Activated CD8-positive, alpha-beta T cell treated with anti-CD3 and anti-CD28 coated beads for 36 hours (primary cell): Measurements from ENCODE around the gene KDM4C. TPM values are rescaled to one million over a fixed set of nuclear protein-coding genes. Genes with fewer than 3 reads are reported as not detected.

ENCODE experiments used
- ATAC-seq: fragments of 200-7000 bp; cut with Tn5 transposase; one replicate; pipeline ENCODE4 v1.10.0; 2021; ENCODE audit warnings: mild to moderate bottlenecking, moderate library complexity
- CTCF ChIA-PET: fragments of 350-600 bp; sonication (Branson Sonifier 250); formaldehyde crosslinking; loops from one replicate; lab custom pipeline; 2021; ENCODE audit warnings: antibody characterized with exemption; lab: Charles Lee
- POLR2A ChIA-PET: fragments of 350-600 bp; sonication (Branson Sonifier 250); formaldehyde crosslinking; loops from one replicate; lab custom pipeline; 2021; ENCODE audit warnings: antibody characterized with exemption; lab: Charles Lee
- DNase-seq: peaks from one replicate; pipeline ENCODE4 v3.0.0-alpha.2; 2020
- H3K27ac Mint-ChIP-seq: one replicate; pipeline ENCODE4 v1.8.0; 2021; ENCODE audit warnings: mild to moderate bottlenecking, mixed read lengths
- H3K27me3 Mint-ChIP-seq: one replicate; pipeline ENCODE4 v1.8.0; 2021; ENCODE audit warnings: mixed read lengths
- H3K36me3 Mint-ChIP-seq: one replicate; pipeline ENCODE4 v1.8.0; 2021; ENCODE audit warnings: low read depth, mixed read lengths
- H3K4me1 Mint-ChIP-seq: one replicate; pipeline ENCODE4 v1.8.0; 2021; ENCODE audit warnings: low read depth, mixed read lengths
- H3K4me3 Mint-ChIP-seq: one replicate; pipeline ENCODE4 v1.8.0; 2021; ENCODE audit warnings: mild to moderate bottlenecking, moderate library complexity, mixed read lengths
- H3K9me3 Mint-ChIP-seq: one replicate; pipeline ENCODE4 v1.8.0; 2021; ENCODE audit warnings: mixed read lengths
- CTCF ChIP-seq: fragments of 200-600 bp; IDR thresholded peaks from one replicate; pipeline ENCODE4 v1.8.0; 2022; ENCODE audit warnings: antibody characterized with exemption, mild to moderate bottlenecking
- intact Hi-C: fragments of 100-400 bp; cut with micrococcal nuclease; formaldehyde crosslinking; loops from one replicate; pipeline ENCODE4 v1.10.0; 2022
- total RNA-seq, 2 experiments: library from RNA; stranded (reverse); gene quantifications; one replicate each; pipeline ENCODE4 v1.2.3, GENCODE V29; 2021

The KDM4C gene
- total RNA-seq, 2 experiments from 2014 or later, result 31.1 to 32.9 TPM

GRCh38 chr9:7166074-7166473 lies 408.3 kb downstream of the KDM4C start:
- Mint-ChIP-seq H3K27ac (no peak overlapping the region), H3K36me3 (peaks cover 11% of the 10 kb centered on the region)
- CTCF ChIA-PET, result interaction anchor here (0.9 to 1.4 kb wide), 2 partner anchors 19 to 22 kb away, joined by 3 read pairs; no protein-coding TSS in a partner anchor

GRCh38 chr9:7169717-7170389 lies 412.1 kb downstream of the KDM4C start:
- TF ChIP-seq CTCF, result no peak
- peaks cover 30% of the 10 kb centered on the region for H3K36me3 Mint-ChIP-seq
- H3K4me3 Mint-ChIP-seq, result no peak overlapping the region
- CTCF ChIA-PET, result no interaction called here
- DNase-seq (no peak), ATAC-seq (no peak)
- no peaks in the 10 kb centered on the region for H3K9me3 Mint-ChIP-seq
- H3K27me3 Mint-ChIP-seq, result no peaks in the 10 kb centered on the region
- no peak overlapping the region for H3K27ac Mint-ChIP-seq
- H3K4me1 Mint-ChIP-seq, result peaks cover 2% of the 10 kb centered on the region
- POLR2A ChIA-PET, result no interaction called here
- intact Hi-C loops, result no loop called here

More at GRCh38 chr9:7166074-7166473, 408.3 kb downstream of the KDM4C start:
- POLR2A ChIA-PET, result no interaction called here
- Mint-ChIP-seq H3K4me3 (no peak overlapping the region), H3K9me3 (no peaks in the 10 kb centered on the region), H3K4me1 (no peaks in the 10 kb centered on the region), H3K27me3 (no peaks in the 10 kb centered on the region)
- DNase-seq (no peak), ATAC-seq (no peak)
- no peak for TF ChIP-seq CTCF
- intact Hi-C loops, result no loop called here

GRCh38 chr9:7171396-7172153 lies 413.8 kb downstream of the KDM4C start:
- H3K36me3 Mint-ChIP-seq, result peaks cover 26% of the 10 kb centered on the region
- H3K4me1 Mint-ChIP-seq, result peaks cover 2% of the 10 kb centered on the region
- H3K27me3 Mint-ChIP-seq, result no peaks in the 10 kb centered on the region
- no peak overlapping the region for H3K27ac Mint-ChIP-seq
- no peaks in the 10 kb centered on the region for H3K9me3 Mint-ChIP-seq
- H3K4me3 Mint-ChIP-seq, result no peak overlapping the region
- TF ChIP-seq CTCF, result no peak
- ATAC-seq (no peak), DNase-seq (no peak)
- ChIA-PET POLR2A (no interaction called here), CTCF (no interaction called here)
- intact Hi-C loops, result no loop called here

GRCh38 chr9:7172154-7173115 lies 414.7 kb downstream of the KDM4C start:
- no peak overlapping the region for H3K4me3 Mint-ChIP-seq
- ChIA-PET CTCF (no interaction called here), POLR2A (no interaction called here)
- DNase-seq (no peak), ATAC-seq (no peak)
- no peaks in the 10 kb centered on the region for H3K27me3 Mint-ChIP-seq
- TF ChIP-seq CTCF, result no peak
- peak overlapping the region; percentile 75 for H3K27ac Mint-ChIP-seq
- intact Hi-C loops, result no loop called here
- H3K4me1 Mint-ChIP-seq, result peaks cover 2% of the 10 kb centered on the region
- no peaks in the 10 kb centered on the region for H3K9me3 Mint-ChIP-seq
- peaks cover 28% of the 10 kb centered on the region for H3K36me3 Mint-ChIP-seq
